GM12878 (cell line): Measurements from ENCODE around the gene TMEM97. TPM values are rescaled to one million over a fixed set of nuclear protein-coding genes. Genes with fewer than 3 reads are reported as not detected.

Experiments
- ATAC-seq: fragments of 200-7000 bp; cut with Tn5 transposase; 3 replicates; pipeline ENCODE4 v1.9.1; 2020; ENCODE audit warnings: mild to moderate bottlenecking, moderate library complexity
- BruUV-seq: library from RNA; stranded (reverse); fragments of 400-500 nt; replicated peaks from 2 replicates; lab custom pipeline; 2021; lab: Mats Ljungman, UMichigan
- CTCF ChIA-PET: fragments of 300-600 bp; sonication (Branson Sonifier 250); formaldehyde crosslinking; extraction: SDS; loops from one replicate; lab custom pipeline; 2021; ENCODE audit warnings: inconsistent platforms; lab: Yijun Ruan, JAX
- POLR2A ChIA-PET: fragments of 350-600 bp; formaldehyde crosslinking; extraction: SDS; loops from one replicate; lab custom pipeline; 2021; ENCODE audit warnings: inconsistent platforms; lab: Charles Lee
- RAD21 ChIA-PET: fragments of 300-600 bp; sonication (Branson Sonifier 250); formaldehyde crosslinking; loops from one replicate; lab custom pipeline; 2023; ENCODE audit warnings: antibody characterized with exemption; ENCODE audit not compliant: unreplicated experiment; lab: Charles Lee
- SMC1A ChIA-PET: fragments of 300-600 bp; sonication (Branson Sonifier 250); formaldehyde crosslinking; loops from one replicate; lab custom pipeline; 2023; ENCODE audit not compliant: unreplicated experiment, uncharacterized antibody; lab: Charles Lee
- DNase-seq: peaks from one replicate; pipeline ENCODE4 v3.0.0-alpha.2; 2011; ENCODE audit warnings: low read depth, low spot score
- FAIRE-seq: peaks from 3 replicates; lab custom pipeline; 2011; peaks lifted over from hg19 to GRCh38; lab: Jason Lieb, UNC
- H2AFZ ChIP-seq: 2 replicates; pipeline ENCODE4 v1.6.0; 2011; ENCODE audit warnings: low read depth, low read length, control low read depth; ENCODE audit not compliant: control insufficient read depth
- H3K27ac ChIP-seq: 2 replicates; pipeline ENCODE4 v1.5.1; 2011; ENCODE audit warnings: control low read depth; ENCODE audit not compliant: control insufficient read depth, insufficient read depth
- H3K27me3 ChIP-seq, 2 experiments: replicated peaks in 1 of 2; 2 replicates each; pipeline versions ENCODE4 v1.6.0 to v1.6.1; 2011; ENCODE audit warnings: low read length in 1 of 2; ENCODE audit not compliant: control insufficient read depth in 2 of 2, insufficient read depth in 2 of 2
- H3K36me3 ChIP-seq, 2 experiments: 2 replicates each; pipeline ENCODE4 v1.5.1; 2011; ENCODE audit warnings: low read length in 1 of 2; ENCODE audit not compliant: control insufficient read depth in 2 of 2, insufficient read depth in 2 of 2
- H3K4me1 ChIP-seq: 2 replicates; pipeline ENCODE4 v1.6.1; 2011; ENCODE audit warnings: mild to moderate bottlenecking, low read length, moderate library complexity, mixed read lengths; ENCODE audit not compliant: control insufficient read depth, insufficient read depth
- H3K4me2 ChIP-seq: 2 replicates; pipeline ENCODE4 v1.6.0; 2011; ENCODE audit warnings: control low read depth; ENCODE audit not compliant: control insufficient read depth, insufficient read depth
- H3K4me3 ChIP-seq: fragments of 200-600 bp; sonication (generic); 2 replicates; pipeline ENCODE4 v1.5.1; 2016
- H3K79me2 ChIP-seq: 2 replicates; pipeline ENCODE4 v1.6.0; 2011; ENCODE audit warnings: low read length; ENCODE audit not compliant: control insufficient read depth, insufficient read depth
- H3K9ac ChIP-seq: 2 replicates; pipeline ENCODE4 v1.8.0; 2011; ENCODE audit warnings: low read length, control low read depth, mixed read lengths; ENCODE audit not compliant: control insufficient read depth, insufficient read depth
- H3K9me3 ChIP-seq: replicated peaks from 3 replicates; pipeline ENCODE4 v1.5.1; 2011; ENCODE audit warnings: mild to moderate bottlenecking, low read length; ENCODE audit not compliant: control insufficient read depth, insufficient read depth
- H4K20me1 ChIP-seq: 2 replicates; pipeline ENCODE4 v1.6.0; 2011; ENCODE audit not compliant: control insufficient read depth, insufficient read depth
- ATF7 ChIP-seq: fragments of 450-650 bp; IDR thresholded peaks from 2 replicates; pipeline ENCODE4 v1.6.1; 2016; ENCODE audit warnings: low read depth, mild to moderate bottlenecking
- NRF1 ChIP-seq: conservative IDR thresholded peaks from 2 replicates; pipeline ENCODE4 v1.6.1; 2011; ENCODE audit warnings: mild to moderate bottlenecking, low read depth, low read length, improper control_type of control experiment
- PRDM15 ChIP-seq: fragments of 450-650 bp; formaldehyde crosslinking; IDR thresholded peaks from 2 replicates; pipeline ENCODE4 v1.4.0; 2020; ENCODE audit warnings: mild to moderate bottlenecking, moderate library complexity
- RAD21 ChIP-seq: IDR thresholded peaks from 2 replicates; pipeline ENCODE4 v1.6.1; 2011; ENCODE audit warnings: mild to moderate bottlenecking, low read depth, low read length, moderate library complexity; ENCODE audit not compliant: insufficient read depth
- RELA ChIP-seq: fragments of 450-650 bp; IDR thresholded peaks from 2 replicates; pipeline ENCODE4 v1.8.0; 2014; ENCODE audit warnings: borderline replicate concordance; ENCODE audit not compliant: partially characterized antibody
- REST ChIP-seq: IDR thresholded peaks from 2 replicates; pipeline ENCODE4 v1.6.1; 2012; ENCODE audit warnings: mild to moderate bottlenecking, low read depth, low read length
- SIX5 ChIP-seq: IDR thresholded peaks from 2 replicates; pipeline ENCODE4 v1.6.1; 2011; ENCODE audit warnings: mild to moderate bottlenecking, low read depth, low read length, moderate library complexity; ENCODE audit not compliant: severe bottlenecking
- SUPT20H ChIP-seq: IDR thresholded peaks from 2 replicates; pipeline ENCODE4 v1.6.1; 2011; ENCODE audit warnings: low read depth, mild to moderate bottlenecking, low read length, moderate library complexity, borderline replicate concordance; ENCODE audit not compliant: control insufficient read depth
- YY1 ChIP-seq: IDR thresholded peaks from 2 replicates; pipeline ENCODE4 v1.6.1; 2011; ENCODE audit warnings: low read depth, mild to moderate bottlenecking, low read length
- ZNF207 ChIP-seq: fragments of 450-650 bp; IDR thresholded peaks from 2 replicates; pipeline ENCODE4 v1.6.1; 2014; ENCODE audit warnings: antibody characterized with exemption, mild to moderate bottlenecking, borderline replicate concordance
- ZNF274 ChIP-seq: IDR thresholded peaks from one replicate; pipeline ENCODE4 v1.8.0; 2011; ENCODE audit not compliant: insufficient read length, insufficient read depth
- WGBS: methylation state at CpG from one replicate; pipeline ENCODE4 v1.1.6; 2016; ENCODE audit warnings: low lambda C conversion rate; ENCODE audit not compliant: insufficient replicate concordance, insufficient coverage; ENCODE audit errors: missing lambda C conversion rate; 5-methylcytosine and 5-hydroxymethylcytosine counted together
- in situ Hi-C: fragments of 300-500 bp; cut with MboI; formaldehyde crosslinking; loops from 9 replicates; pipeline ENCODE4 v1.14.3; 2018; ENCODE audit warnings: mixed read lengths
- intact Hi-C: fragments of 100-400 bp; cut with micrococcal nuclease; formaldehyde crosslinking; loops from one replicate; pipeline ENCODE4 v1.14.2; 2022; ENCODE audit not compliant: unreplicated experiment
- polyA plus RNA-seq, 11 experiments: library from polyadenylated mRNA; depleted of rRNA in 4 of 11; unstranded in 6 of 11; stranded (reverse) in 5 of 11; fragments of >200 nt; fragmentation: Nextera tagmentation in 4 of 11; fragmentation: Illumina TruSeq in 1 of 11; extraction: Ambion mirVana in 4 of 11; extraction: Trizol in 1 of 11; gene quantifications; 1 replicate in 1 of 11; 2 replicates in 10 of 11; pipeline versions ENCODE4 v1.2.1 to v1.2.3, GENCODE V29; 2011 to 2016; ENCODE audit warnings: inconsistent platforms in 2 of 11, missing spikeins in 2 of 11, low read depth in 1 of 11
- total RNA-seq, 4 experiments: library from RNA; depleted of rRNA in 3 of 4; stranded (reverse); fragments of >200 nt in 3 of 4; fragmentation: Illumina TruSeq in 1 of 4; extraction: Trizol in 1 of 4; gene quantifications; 2 replicates each; pipeline versions ENCODE4 v1.2.1 to v1.2.3, GENCODE V29; 2013 to 2021
- TF ChIP-seq, protein P1 (sequence below): fragments of 450-650 bp; IDR thresholded peaks from 2 replicates; pipeline ENCODE4 v1.6.1; 2017; ENCODE audit warnings: mild to moderate bottlenecking, moderate library complexity

TMEM97 gene
- total and polyA plus RNA-seq, 10 of the 15 experiments (the other 5 are each of a cell fraction or from before 2014, with no cell fraction given), result 58.0 to 134 (median 86.0) TPM

DNA sequence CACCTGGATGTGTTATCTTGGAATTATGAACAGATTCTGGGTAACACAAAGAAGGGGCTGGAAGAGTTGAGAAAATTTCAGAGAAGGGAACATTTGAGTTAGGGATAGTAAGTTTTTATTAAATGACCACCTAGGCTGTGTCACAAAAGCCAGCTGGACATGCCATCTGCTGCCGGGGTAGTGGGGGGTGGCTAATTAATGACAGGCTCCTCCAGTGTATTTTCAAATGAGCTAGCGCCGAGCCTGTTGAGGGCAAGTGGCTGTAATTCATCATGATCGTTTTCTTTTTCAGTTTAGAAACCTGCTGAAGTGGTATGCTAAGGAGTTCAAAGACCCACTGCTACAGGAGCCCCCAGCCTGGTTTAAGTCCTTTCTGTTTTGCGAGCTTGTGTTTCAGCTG, 6.2 kb downstream of the TMEM97 start:
- in situ Hi-C loops, result no loop called here
- peaks cover 46% of the 10 kb centered on the region for H3K79me2 ChIP-seq
- H3K36me3 ChIP-seq, result peaks cover 11 to 13% of the 10 kb centered on the region in 2 experiments
- ChIA-PET RAD21 (interaction anchor here (1.1 kb wide), 1 partner anchor 10 kb away, joined by 7 read pairs; the partner anchor contains the start of genes IFT20 and TNFAIP1), CTCF (interaction anchor here (1.9 kb wide), 1 partner anchor 10 kb away, joined by 5 read pairs; the partner anchor contains the start of genes IFT20 and TNFAIP1), POLR2A (interaction anchor here (0.6 to 1.1 kb wide), 3 partner anchors 9 to 431 kb away, joined by 3 to 4 read pairs (median 3); partner anchors contain the start of gene LYRM9), SMC1A (interaction anchor here (1.1 to 1.4 kb wide), 2 partner anchors 10 to 31 kb away, joined by 3 to 6 read pairs; partner anchors contain the start of genes IFT20 and TNFAIP1)
- FAIRE-seq, result no peak
- H3K4me1 ChIP-seq, result peaks cover 6% of the 10 kb centered on the region; the same call in 1 of the 2 replicates
- BruUV-seq, result no TSS peak
- no peak overlapping the region for H3K4me3 ChIP-seq
- H3K9me3 ChIP-seq, result no peaks in the 10 kb centered on the region
- no peak for ATAC-seq
- H3K27me3 ChIP-seq, result no peaks in the 10 kb centered on the region
- no peak overlapping the region for H2AFZ ChIP-seq
- no peak overlapping the region for H3K9ac ChIP-seq
- WGBS, result 97% methylated on average over 5 of the region's 5 CpGs
- TF ChIP-seq ZNF207 (no peak), NRF1 (no peak), REST (no peak), SIX5 (no peak), RELA (no peak), SUPT20H (no peak), YY1 (no peak), RAD21 (no peak), ZNF274 (no peak), ATF7 (no peak), PRDM15 (CRISPR knock-in tag) (no peak)
- TF ChIP-seq, protein P1, sequence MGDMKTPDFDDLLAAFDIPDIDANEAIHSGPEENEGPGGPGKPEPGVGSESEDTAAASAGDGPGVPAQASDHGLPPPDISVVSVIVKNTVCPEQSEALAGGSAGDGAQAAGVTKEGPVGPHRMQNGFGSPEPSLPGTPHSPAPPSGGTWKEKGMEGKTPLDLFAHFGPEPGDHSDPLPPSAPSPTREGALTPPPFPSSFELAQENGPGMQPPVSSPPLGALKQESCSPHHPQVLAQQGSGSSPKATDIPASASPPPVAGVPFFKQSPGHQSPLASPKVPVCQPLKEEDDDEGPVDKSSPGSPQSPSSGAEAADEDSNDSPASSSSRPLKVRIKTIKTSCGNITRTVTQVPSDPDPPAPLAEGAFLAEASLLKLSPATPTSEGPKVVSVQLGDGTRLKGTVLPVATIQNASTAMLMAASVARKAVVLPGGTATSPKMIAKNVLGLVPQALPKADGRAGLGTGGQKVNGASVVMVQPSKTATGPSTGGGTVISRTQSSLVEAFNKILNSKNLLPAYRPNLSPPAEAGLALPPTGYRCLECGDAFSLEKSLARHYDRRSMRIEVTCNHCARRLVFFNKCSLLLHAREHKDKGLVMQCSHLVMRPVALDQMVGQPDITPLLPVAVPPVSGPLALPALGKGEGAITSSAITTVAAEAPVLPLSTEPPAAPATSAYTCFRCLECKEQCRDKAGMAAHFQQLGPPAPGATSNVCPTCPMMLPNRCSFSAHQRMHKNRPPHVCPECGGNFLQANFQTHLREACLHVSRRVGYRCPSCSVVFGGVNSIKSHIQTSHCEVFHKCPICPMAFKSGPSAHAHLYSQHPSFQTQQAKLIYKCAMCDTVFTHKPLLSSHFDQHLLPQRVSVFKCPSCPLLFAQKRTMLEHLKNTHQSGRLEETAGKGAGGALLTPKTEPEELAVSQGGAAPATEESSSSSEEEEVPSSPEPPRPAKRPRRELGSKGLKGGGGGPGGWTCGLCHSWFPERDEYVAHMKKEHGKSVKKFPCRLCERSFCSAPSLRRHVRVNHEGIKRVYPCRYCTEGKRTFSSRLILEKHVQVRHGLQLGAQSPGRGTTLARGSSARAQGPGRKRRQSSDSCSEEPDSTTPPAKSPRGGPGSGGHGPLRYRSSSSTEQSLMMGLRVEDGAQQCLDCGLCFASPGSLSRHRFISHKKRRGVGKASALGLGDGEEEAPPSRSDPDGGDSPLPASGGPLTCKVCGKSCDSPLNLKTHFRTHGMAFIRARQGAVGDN, result no peak
- no peak for DNase-seq
- intact Hi-C loops, result no loop called here
- no peak overlapping the region for H3K27ac ChIP-seq
- H4K20me1 ChIP-seq, result no peaks in the 10 kb centered on the region
- H3K4me2 ChIP-seq, result no peak overlapping the region
